HG03571 (cell line): ENCODE measurements around the gene EPHA4.

Experiments used
- ATAC-seq: cut with Tn5 transposase; IDR thresholded peaks from one replicate; pipeline ENCODE4 v1.9.1; 2021; ENCODE audit not compliant: unreplicated experiment

Gene EPHA4

DNA sequence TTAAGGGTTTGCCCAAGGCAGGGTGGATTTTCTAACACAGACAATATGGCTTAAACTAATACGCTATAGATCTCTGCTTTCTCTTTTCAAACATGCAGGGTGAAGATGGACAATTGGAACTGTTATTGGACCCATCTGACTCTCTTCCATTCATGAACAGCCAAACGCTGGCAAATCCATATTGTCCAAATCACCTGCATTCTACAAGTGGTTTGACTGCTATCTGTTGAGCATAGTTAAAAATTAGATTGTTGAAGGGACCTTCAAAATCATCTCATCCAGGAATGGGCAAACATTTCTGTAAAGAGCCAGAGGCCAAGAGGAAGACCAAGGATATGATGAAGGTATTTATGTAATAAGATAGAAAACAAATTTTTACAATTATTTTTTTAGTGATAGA, 65.6 kb downstream of the EPHA4 start:
- no peak for ATAC-seq

- no peak for ATAC-seq
Observed at GRCh38 chr2:221505605-221506004, 66.5 kb downstream of the EPHA4 start.

- ATAC-seq: no peak
Observed at GRCh38 chr2:221504905-221505304, 67.2 kb downstream of the EPHA4 start.

DNA sequence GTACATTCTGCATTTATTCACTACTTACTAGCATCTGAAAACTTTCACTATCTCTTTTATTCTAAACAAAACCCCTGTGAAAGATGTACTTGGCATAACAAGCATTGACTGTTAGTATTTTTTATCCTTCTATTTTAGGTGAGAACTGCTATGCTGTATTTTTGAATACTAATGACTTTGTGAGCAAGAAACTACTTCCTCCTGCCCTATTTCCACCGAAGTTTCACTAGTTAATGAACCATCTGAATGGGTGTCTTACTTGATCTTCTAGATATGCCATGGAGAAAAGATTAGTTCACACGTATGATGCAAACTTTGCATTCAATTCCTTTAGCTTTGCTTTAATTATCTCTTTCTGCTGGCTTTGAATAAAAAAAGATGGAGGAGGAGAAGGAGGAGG, 68.1 kb downstream of the EPHA4 start:
- ATAC-seq: no peak

GRCh38 chr2:221502270-221503010, 69.7 kb downstream of the EPHA4 start:
- no peak for ATAC-seq

- ATAC-seq: no peak
Observed at GRCh38 chr2:221501883-221502269, 70.2 kb downstream of the EPHA4 start.

DNA sequence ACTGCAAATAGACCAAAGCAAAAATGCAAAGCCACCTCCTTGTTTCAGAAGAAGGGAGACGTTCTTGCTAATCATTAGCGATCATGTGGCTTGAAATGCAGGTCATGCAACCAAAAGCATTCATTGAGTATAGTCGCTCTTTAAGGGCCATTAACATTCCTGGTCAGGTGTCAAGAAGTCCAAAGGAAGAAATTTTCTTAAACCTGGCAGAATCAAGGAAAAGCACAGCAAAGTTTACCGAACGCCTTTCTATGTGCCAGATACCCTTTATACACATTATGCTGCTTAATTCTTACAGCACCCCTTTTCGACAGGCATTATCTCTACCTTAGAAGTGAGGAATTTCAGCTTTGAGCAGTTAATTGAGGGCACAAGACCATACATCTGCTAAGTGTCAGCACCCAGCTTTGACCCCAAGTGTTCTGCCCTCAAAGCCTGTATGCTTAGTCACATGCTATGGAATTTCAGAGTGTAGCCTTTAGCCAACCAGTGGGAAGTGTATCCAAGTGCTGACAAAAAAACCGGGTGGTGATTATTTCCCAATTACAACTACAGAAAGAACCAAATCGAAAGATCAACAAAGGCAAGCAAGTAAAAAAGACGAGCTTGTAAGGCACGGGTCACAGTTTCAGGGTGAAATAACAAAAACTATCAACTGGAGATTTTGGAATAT, 70.8 kb downstream of the EPHA4 start:
- no peak for ATAC-seq

DNA sequence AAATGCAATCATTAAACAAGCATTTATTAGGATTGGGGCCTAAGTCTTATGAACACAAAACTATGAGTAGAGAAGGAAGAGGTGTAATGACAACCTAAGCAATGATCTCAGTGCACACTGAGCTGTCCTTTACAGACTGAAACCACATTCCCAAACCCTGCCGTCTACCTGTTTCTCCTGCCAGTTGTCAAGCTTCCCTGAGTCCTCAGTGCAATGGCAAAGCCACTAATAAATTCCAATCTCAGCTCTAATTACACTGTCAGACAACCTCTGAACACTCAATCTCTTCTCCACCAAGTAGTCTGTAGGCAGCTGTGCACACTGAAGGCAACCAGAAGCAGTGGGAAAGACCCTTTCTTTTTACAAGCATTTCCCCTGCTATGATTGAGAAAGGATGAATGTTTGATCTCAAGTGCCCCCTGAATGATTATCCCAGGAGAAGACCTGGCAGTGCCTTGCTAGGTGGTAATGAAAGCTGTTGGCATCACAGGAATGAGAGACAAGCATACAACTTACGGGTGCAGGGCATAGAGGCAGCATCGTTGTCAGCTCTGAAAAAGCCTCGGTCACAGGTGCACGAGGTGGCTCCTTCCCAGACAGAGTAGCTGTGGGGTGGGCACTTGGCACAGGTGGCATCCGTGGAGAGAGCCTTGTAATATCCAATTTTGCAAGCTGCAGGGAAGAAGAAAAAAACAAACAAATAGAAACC, 71.4 kb downstream of the EPHA4 start:
- no peak for ATAC-seq

- no peak for ATAC-seq
Observed at GRCh38 chr2:221495731-221496130, 76.4 kb downstream of the EPHA4 start.

DNA sequence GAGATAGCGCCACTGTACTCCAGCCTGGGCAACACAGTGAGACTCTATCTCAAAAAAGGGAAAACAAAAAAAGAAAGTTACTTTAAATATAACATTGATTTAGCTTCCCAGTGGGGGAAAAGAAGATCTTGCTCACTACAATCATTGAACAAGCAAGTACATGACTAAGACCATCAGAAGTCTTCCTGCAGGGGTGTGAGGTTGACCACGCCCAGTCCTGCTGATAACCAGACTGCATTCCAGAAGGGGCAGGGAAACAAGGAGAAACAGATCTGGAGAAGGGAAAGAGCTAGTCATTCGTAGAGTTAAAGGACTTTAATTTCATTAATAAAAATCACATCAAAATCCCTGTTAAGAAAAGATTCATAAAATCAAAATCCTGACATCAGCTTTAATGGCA, 77.5 kb downstream of the EPHA4 start:
- ATAC-seq: no peak

DNA sequence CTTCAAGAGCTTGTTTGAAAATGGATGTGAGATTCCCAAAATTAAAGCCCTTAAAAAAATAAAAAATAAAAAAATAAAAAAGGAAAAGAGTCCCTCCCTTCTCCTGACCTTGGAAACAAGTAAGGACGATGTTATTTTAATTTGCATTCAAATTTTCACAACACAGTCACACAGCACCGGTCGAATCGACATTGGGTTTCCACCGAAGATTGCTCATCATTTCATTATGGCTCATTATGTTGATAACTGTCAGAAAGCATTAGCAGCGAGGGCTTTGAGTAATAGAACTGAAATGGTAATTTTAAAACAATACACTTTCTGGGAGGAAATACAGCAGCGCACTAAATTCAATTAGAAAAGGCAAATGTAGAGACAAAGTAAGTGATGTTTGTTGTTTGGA, 78.7 kb downstream of the EPHA4 start:
- ATAC-seq: no peak

- no peak for ATAC-seq
Observed at GRCh38 chr2:221492636-221493035, 79.5 kb downstream of the EPHA4 start.

DNA sequence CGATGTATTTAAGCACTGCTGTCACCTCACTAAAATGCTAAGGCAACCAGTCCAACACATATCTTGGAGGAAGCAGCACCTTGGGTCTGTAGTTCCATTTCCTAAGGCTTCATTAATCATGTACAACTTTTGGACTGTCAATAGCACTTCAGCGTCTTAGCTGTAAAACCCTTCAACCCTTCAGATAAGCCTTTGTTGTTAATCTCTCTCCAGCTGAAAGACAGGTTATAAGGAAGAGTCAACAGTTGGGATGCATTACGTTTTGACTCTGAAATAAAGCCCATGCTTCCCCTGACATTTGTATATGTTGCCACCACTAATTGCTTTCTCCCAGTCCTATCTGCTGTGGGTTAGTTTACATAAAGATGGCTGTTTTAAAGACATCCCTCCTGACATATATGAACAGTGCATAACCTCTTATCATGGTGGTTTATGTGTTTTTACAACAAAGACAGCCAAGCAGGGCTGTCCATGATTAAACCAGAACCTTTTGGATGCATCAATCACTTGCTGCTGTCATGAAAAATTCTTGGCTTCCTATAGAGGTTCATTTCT, 81.5 kb downstream of the EPHA4 start:
- ATAC-seq: no peak

- ATAC-seq: no peak
Observed at GRCh38 chr2:221488136-221488807, 83.8 kb downstream of the EPHA4 start.

GRCh38 chr2:221486106-221486505, 86.0 kb downstream of the EPHA4 start:
- no peak for ATAC-seq

DNA sequence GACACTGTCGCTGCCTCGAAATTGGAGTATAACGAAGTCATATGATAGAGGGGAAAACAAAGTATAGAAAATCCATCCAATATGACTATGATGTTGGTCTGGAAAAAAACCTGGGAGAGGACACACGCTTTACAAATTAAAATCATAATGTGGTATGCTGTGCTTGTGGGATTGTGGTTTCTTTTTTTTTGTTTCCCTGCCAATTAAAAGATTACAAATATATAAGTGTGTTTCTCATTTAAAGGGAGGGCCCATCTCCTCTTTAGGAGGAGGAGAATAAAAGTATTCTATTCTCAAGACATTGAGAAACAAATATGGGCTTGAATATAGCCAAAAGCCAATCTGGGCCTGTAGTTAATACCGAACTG, 86.6 kb downstream of the EPHA4 start:
- ATAC-seq: no peak

DNA sequence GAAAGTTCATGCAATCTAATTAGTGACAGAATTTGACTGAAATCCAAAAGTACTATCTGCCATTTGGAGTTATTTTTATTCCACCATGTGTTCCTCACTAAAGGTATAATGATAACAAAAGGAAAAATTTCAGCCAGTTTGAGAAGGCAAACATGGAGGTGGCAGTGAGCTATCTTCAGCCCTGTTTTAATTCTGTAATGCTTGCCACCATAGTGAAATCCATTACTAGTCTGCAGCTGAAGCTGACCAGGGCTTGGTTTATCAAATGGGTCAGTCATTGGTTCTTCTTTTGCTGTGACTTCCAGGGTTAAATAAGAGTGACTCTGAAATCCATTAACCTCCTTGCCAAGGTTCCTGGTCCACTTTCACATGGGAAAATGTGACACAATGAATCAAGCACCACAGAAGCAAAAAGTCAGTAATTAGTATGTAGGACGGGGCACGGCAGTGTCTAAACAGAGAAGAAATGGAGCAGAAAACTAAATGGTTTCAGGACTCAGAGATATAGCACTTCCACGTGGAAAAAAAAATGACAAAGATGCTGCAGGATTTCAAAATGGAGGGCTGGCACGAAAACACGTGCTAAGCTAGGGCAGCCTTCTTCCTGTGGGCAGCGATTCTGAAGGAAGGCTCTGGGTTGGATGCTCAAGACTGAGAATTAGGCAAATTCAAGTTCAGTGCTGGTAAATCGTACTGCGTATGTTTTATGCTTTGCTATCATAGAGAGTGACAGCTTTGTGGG, 87.2 kb downstream of the EPHA4 start:
- ATAC-seq: no peak

- ATAC-seq: no peak
Observed at GRCh38 chr2:221482666-221483455, 89.2 kb downstream of the EPHA4 start.

DNA sequence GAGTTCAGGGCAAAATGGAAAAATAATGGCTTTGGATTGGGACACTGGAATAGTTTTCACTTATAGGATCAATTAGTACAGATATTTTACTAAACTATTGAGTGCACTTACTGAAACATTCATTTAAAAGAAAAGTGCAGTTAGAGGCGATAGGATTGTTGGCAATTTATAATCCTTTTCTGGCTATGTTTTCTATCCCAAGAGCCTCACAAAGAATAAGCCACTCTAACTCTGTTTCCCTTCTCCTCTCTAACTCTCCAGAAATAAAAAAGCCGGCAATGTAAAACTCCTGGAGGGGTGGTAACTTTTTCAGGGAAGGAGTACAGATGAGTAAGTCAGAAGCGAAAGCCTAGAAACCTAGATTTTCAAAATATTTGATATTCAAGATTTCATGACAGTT, 91.3 kb downstream of the EPHA4 start:
- ATAC-seq: no peak

DNA sequence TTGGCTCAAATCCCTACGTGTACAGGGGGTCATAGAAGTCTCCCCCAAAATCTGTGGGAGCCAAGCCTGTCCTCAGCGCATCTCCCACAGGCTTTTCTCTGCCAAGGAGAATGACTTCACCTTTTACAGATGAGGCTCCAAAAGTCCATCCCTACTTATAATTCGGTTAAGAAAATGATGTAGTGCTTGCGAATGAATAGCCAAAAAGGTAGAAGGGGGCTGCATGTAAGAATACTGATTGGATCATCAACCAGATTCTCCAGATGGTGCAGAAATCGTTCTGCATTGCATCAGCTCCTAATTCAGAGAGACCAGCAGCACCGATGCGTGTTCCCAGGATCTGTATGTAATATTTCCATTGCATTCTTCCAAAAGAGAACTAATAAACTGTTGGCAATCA, 91.9 kb downstream of the EPHA4 start:
- no peak for ATAC-seq
